HL-60/S4 treated with phorbol 12-myristate 13-acetate at 8.2 ng/mL for 4 days and 3 days (cell line): ENCODE data around the gene SH3BP4.

Source experiments
- in situ Hi-C: fragments of 300-500 bp; cut with MboI; formaldehyde crosslinking; loops from 2 replicates; pipeline ENCODE4 v1.15.0; 2022; ENCODE audit warnings: low sequenced_read_pairs

SH3BP4 gene

DNA sequence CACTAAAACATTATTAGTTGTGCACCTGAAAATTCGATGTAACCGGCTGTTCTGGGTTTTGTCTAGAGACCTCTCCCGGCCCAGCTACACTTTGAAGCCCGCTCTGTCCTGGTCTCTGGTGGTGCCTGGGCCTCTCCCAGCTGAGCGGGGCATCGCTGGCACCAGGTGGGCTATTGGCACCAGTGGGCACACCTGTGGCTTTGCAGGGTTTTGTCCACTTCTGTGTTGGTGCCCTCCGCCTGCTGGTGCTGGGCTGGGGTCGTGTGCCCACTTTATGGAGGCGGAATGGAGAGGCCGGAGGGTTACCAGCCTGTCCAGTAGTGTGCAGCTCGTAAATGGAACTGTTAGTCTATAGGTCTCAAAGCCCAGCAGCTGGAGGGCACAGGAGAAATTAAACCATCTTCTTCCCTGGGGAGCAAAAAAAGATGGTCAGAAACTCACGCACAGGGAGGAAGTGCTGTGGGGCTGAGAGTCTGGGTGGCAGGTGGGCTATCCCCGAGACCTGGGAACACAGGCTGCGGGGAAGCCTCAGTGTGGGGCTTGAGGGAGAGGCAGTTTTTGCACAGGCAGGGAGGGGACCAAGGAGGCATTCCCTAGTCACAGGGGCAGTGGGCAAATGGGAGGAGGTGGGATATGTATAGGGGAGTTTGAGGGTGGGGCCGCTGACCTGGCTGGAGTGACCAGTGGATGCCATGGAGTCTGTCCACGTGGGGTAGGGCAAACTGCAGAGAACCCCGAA lies 30.4 kb downstream of the SH3BP4 start:
- in situ Hi-C loops: no loop called here

DNA sequence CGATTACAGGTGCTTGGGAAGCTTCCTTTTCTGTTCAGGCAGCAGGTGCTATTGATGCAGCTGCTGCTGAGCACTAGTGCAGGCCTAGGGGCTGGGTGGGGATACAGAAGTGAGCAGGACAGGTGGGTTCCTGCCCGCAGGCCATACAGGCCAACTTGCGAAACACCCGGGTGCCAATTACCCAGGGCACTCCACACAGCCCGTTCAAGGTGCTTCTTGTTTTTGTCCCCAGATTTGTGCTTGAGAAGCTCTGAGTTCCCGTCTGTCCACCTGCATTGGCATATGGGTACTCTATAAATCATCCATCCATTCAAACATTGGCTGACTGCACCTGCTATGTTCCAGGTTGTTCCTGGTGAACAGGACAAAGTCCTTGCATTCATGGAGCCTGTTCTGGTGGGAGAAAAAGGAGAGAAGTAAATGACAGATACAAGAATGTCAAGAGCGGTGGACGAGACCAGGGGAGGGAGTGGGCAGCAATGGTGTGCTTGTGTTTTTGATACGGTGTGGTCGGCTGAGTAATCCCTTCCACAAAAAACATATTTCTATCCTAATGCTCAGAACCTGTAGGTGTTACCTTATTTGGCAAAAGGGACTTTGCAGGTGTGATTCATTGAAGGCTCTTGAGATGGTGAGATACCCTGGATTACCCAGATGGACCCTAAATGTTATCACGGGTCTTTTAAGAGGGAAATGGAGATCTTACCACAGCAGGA lies 31.4 kb downstream of the SH3BP4 start:
- in situ Hi-C loops: no loop called here

- in situ Hi-C loops: no loop called here
These were observed 33.9 kb downstream of the SH3BP4 start for GRCh38 chr2:234985608-234986245.

- in situ Hi-C loops: no loop called here
These were observed 34.6 kb downstream of the SH3BP4 start for GRCh38 chr2:234986390-234986789.

GRCh38 chr2:234986876-234987720 lies 35.3 kb downstream of the SH3BP4 start:
- in situ Hi-C loops: no loop called here

GRCh38 chr2:234987754-234988153 lies 35.9 kb downstream of the SH3BP4 start:
- in situ Hi-C loops: no loop called here

DNA sequence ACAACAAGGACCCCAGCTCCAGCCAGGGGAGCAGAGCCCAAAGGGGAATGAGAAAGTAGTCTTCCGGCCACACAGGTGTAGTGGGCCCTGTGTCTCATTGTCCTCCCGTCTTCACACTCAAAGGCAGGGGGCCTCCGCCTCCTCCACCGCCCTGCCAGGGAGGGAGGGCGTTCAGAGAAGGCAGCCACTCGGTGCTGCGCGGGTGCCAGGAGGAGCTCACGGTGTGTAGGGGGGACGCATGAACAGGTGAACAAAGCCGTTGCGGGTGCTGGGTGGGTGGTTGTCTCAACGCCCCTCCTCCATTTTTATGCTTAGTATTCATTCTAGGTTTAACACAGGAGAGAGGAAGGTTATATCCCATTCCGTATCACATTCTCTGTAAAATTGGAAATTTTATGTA lies 36.7 kb downstream of the SH3BP4 start:
- in situ Hi-C loops: no loop called here

- in situ Hi-C loops: no loop called here
These were observed 37.4 kb downstream of the SH3BP4 start for GRCh38 chr2:234989183-234989701.

DNA sequence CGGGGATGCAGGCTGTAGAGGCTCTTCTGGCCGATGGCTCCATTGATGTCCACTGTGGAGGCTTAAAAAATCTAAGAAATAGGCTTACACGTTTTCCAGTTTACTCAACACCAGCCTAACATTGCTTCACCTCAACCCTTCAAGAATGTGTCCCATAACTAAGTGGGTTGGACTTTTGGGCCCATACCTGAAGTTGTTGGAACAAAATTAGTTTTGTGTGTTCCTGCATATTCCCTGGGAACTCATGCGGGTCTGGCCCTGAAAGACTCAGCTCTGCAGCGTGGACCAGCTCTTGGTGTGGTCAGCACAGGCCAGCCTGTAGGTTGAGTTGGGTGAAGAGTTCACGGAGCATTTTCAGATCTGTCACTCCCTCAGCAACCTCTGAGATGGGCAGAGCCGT lies 38.5 kb downstream of the SH3BP4 start:
- in situ Hi-C loops: no loop called here

DNA sequence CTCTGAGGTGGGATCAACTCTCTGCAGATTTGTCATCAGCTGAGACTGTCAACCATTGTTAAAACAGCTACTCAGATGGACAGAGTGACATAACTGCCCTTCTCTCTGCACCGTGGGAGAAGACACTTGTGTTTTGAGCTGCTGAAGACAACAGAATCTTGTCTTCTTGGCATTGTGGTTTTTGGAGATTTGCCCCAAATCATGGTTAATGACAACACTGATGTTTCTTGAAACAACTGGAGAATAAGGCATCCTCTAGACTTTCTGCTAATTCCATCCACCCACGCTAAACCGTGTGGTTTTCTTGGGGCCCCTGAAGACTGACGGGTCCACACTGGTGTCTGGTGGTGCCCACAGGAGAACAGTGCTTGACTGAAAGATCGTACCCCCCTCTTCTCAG lies 39.5 kb downstream of the SH3BP4 start:
- in situ Hi-C loops: no loop called here

DNA sequence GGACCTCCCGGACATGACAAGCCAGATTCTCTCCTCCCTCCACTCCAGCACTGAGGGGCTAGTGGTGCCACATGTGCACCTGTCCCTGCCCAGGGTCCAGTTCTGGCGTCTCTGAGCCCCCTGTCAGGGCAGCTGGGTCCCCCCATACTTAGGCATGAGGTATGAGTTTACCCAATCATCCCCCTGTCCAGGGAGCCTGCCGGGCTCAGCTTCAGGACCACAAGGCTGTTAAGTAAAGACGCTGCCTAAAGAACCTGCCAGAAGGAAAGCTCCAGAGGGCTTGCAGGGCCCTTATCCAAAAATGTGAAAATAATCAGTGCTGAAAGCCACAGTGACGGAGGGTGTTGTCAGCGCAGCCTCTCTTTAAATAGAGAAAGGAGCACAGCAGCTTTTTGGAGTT lies 40.0 kb downstream of the SH3BP4 start:
- in situ Hi-C loops: no loop called here

- in situ Hi-C loops: no loop called here
These were observed 40.4 kb downstream of the SH3BP4 start for GRCh38 chr2:234992196-234992595.

DNA sequence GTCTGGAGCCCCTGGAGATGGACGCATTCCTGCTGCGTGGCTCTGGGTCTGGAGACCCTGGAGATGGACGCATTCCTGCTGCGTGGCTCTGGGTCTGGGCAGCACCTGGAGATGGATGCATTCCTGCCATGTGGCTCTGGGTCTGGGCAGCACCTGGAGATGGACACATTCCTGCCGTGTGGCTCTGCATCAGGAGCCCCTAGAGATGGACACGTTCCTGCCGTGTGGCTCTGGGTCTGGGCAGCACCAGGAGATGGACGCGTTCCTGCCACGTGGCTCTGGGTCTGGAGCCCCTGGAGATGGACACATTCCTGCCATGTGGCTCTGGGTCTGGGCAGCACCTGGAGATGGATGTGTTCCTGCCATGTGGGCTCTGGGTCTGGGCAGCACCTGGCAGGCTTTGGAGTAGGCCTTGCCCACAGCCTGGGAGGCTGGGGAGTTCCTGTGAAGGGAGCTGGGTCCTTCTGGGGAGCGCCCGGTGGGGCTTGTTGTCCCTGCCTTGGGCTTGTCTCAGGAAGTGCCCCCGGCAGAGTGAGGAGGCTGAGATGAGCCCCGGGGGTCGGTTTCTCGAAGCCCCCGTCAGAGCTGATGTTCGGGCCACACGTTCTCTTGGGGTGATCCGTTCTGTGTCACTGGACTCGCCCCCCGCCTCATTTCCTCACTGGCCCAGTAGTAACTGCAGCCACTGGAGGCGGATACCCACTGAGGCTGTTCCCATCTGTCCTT lies 41.0 kb downstream of the SH3BP4 start:
- in situ Hi-C loops: no loop called here

DNA sequence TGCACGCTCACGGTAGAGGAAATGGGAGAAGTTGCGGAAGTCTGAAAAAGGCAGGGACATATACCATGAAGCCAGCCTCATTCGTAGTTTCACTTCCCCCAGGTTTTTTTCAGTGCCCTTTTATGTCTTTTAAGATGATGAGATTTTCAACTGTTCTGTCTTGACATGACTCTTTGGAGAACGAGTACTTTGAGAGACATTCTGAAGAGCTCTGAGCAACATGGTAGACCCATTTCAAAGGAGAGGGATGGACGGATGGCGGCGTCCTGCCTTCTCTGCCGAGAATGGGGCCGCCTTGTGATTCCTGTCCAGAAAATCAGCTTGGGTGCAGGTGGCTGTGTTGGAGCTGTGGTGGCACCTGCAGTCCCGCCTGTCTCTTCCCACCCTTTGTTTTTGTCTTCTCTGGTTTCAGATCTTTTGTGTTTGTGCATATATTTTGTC lies 41.7 kb downstream of the SH3BP4 start:
- in situ Hi-C loops: no loop called here

- in situ Hi-C loops: no loop called here
These were observed 42.9 kb downstream of the SH3BP4 start for GRCh38 chr2:234994438-234995321.

- in situ Hi-C loops: no loop called here
These were observed 43.7 kb downstream of the SH3BP4 start for GRCh38 chr2:234995332-234996068.

- in situ Hi-C loops: no loop called here
These were observed 44.5 kb downstream of the SH3BP4 start for GRCh38 chr2:234996069-234996940.

GRCh38 chr2:234996941-234997270 lies 45.1 kb downstream of the SH3BP4 start:
- in situ Hi-C loops: no loop called here
